GM12878 (cell line): ENCODE data around the gene NMB. TPM values are rescaled to one million over a fixed set of nuclear protein-coding genes. Genes with fewer than 3 reads are reported as not detected.

Source experiments
- CBX5 ChIP-seq: sonication (generic); IDR thresholded peaks from 2 replicates; pipeline ENCODE4 v1.6.1; 2016; ENCODE audit warnings: low read depth, moderate library complexity, mild to moderate bottlenecking, inconsistent platforms
- CHD1 ChIP-seq: IDR thresholded peaks from 2 replicates; pipeline ENCODE4 v1.6.1; 2012; ENCODE audit warnings: low read depth, low read length, improper control_type of control experiment
- MYC ChIP-seq: IDR thresholded peaks from 2 replicates; pipeline ENCODE4 v1.6.1; 2011; ENCODE audit warnings: mild to moderate bottlenecking, low read length, moderate library complexity, inconsistent platforms; ENCODE audit not compliant: insufficient read depth, insufficient replicate concordance, insufficient read length, severe bottlenecking
- ZNF274 ChIP-seq: IDR thresholded peaks from one replicate; pipeline ENCODE4 v1.8.0; 2011; ENCODE audit not compliant: insufficient read length, insufficient read depth
- polyA plus RNA-seq, 11 experiments: library from polyadenylated mRNA; depleted of rRNA in 4 of 11; unstranded in 6 of 11; stranded (reverse) in 5 of 11; fragments of >200 nt; fragmentation: Nextera tagmentation in 4 of 11; fragmentation: Illumina TruSeq in 1 of 11; extraction: Ambion mirVana in 4 of 11; extraction: Trizol in 1 of 11; gene quantifications; 1 replicate in 1 of 11; 2 replicates in 10 of 11; pipeline versions ENCODE4 v1.2.1 to v1.2.3, GENCODE V29; 2011 to 2016; ENCODE audit warnings: inconsistent platforms in 2 of 11, missing spikeins in 2 of 11, low read depth in 1 of 11
- total RNA-seq, 4 experiments: library from RNA; depleted of rRNA in 3 of 4; stranded (reverse); fragments of >200 nt in 3 of 4; fragmentation: Illumina TruSeq in 1 of 4; extraction: Trizol in 1 of 4; gene quantifications; 2 replicates each; pipeline versions ENCODE4 v1.2.1 to v1.2.3, GENCODE V29; 2013 to 2021
- TF ChIP-seq, protein P1 (sequence below): fragments of 150-350 bp; IDR thresholded peaks from 2 replicates; pipeline ENCODE4 v1.6.1; 2016; ENCODE audit warnings: low read depth, low read length
- TF ChIP-seq, protein P2 (sequence below): fragments of 450-650 bp; IDR thresholded peaks from 2 replicates; pipeline ENCODE4 v1.6.1; 2017; ENCODE audit warnings: mild to moderate bottlenecking, low read depth, inconsistent platforms; ENCODE audit not compliant: poor library complexity, severe bottlenecking

Gene NMB
- total and polyA plus RNA-seq, 10 of the 15 experiments (the other 5 are each of a cell fraction or from before 2014, with no cell fraction given) = 0.32 to 4.1 (median 1.6) TPM

DNA sequence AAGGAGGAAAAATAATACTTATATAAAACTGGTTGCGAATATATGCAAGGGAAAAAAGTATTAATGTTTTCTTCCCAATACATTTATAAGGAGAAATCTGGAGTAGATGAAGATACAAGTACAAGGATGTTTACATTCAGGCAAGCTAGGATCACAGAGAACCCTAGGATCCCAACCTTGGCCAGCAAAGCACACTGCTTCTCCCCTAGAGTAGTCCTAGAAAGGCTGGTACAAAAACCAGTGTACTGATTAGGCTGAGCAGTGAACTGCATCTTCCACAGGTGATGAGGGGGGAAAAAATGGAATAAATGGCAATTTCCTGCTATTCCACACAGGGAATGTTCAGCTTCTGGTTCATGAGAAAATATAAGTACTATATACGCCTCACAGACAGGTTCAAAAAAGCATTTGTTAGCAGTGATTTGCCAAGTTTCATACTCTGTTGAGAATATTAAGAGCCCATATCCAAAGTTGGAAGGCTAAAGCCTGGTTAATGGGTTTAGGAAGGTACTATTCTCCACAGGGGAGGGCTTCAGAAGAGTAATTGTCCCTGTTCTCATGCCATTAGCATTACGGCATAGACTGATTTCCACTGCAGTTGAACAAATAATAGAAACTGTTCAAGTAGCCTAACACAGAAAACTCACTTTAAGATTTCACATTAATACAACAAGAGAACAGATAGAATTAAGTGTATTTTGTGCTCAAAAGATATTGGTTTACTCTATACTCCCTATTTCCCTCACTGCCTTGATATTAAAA, 10.4 kb upstream of the NMB start (continued):
- TF ChIP-seq ZNF274 = no peak
- TF ChIP-seq MYC = no peak
- TF ChIP-seq, protein P1, sequence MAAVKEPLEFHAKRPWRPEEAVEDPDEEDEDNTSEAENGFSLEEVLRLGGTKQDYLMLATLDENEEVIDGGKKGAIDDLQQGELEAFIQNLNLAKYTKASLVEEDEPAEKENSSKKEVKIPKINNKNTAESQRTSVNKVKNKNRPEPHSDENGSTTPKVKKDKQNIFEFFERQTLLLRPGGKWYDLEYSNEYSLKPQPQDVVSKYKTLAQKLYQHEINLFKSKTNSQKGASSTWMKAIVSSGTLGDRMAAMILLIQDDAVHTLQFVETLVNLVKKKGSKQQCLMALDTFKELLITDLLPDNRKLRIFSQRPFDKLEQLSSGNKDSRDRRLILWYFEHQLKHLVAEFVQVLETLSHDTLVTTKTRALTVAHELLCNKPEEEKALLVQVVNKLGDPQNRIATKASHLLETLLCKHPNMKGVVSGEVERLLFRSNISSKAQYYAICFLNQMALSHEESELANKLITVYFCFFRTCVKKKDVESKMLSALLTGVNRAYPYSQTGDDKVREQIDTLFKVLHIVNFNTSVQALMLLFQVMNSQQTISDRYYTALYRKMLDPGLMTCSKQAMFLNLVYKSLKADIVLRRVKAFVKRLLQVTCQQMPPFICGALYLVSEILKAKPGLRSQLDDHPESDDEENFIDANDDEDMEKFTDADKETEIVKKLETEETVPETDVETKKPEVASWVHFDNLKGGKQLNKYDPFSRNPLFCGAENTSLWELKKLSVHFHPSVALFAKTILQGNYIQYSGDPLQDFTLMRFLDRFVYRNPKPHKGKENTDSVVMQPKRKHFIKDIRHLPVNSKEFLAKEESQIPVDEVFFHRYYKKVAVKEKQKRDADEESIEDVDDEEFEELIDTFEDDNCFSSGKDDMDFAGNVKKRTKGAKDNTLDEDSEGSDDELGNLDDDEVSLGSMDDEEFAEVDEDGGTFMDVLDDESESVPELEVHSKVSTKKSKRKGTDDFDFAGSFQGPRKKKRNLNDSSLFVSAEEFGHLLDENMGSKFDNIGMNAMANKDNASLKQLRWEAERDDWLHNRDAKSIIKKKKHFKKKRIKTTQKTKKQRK = no peak
- TF ChIP-seq, protein P2, sequence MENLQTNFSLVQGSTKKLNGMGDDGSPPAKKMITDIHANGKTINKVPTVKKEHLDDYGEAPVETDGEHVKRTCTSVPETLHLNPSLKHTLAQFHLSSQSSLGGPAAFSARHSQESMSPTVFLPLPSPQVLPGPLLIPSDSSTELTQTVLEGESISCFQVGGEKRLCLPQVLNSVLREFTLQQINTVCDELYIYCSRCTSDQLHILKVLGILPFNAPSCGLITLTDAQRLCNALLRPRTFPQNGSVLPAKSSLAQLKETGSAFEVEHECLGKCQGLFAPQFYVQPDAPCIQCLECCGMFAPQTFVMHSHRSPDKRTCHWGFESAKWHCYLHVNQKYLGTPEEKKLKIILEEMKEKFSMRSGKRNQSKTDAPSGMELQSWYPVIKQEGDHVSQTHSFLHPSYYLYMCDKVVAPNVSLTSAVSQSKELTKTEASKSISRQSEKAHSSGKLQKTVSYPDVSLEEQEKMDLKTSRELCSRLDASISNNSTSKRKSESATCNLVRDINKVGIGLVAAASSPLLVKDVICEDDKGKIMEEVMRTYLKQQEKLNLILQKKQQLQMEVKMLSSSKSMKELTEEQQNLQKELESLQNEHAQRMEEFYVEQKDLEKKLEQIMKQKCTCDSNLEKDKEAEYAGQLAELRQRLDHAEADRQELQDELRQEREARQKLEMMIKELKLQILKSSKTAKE = no peak
- no peak for TF ChIP-seq CHD1
- no peak for TF ChIP-seq CBX5
